ENCODE measurements around the gene ATF5. TPM values are rescaled to one million over a fixed set of nuclear protein-coding genes. Genes with fewer than 3 reads are reported as not detected.

Gene ATF5
- total and polyA plus RNA-seq, 2 experiments from 2014 or later, result 23.8 to 34.4 TPM

- Histone ChIP-seq H3K36me3 (replicated peaks; ENCODE audit: insufficient read depth, low read depth) (no peaks in the 10 kb centered on the region), H3K4me1 (ENCODE audit: insufficient read depth) (peaks cover 10% of the 10 kb centered on the region), H3K27ac (no peak overlapping the region), H3K9me2 (replicated peaks; ENCODE audit: insufficient read depth) (no peaks in the 10 kb centered on the region), H2AFZ (no peak overlapping the region), H3K4me2 (no peak overlapping the region), H3K79me2 (peaks cover 38% of the 10 kb centered on the region), H3K27me3 (no peaks in the 10 kb centered on the region), H4K20me1 (ENCODE audit: insufficient read depth, poor library complexity, severe bottlenecking) (no peaks in the 10 kb centered on the region), H3K9me3 (ENCODE audit: low read depth) (no peaks in the 10 kb centered on the region), H3K4me3 (no peak overlapping the region)
- no peak for DNase-seq (ENCODE audit: low spot score)
- no peak for TF ChIP-seq EZH2 (IDR thresholded peaks at IDR 0.05; ENCODE audit: borderline replicate concordance)
- TF ChIP-seq CTCF (IDR thresholded peaks at IDR 0.05; ENCODE audit: poor library complexity), result no peak
- 98% methylated on average over 6 of the region's 6 CpGs for WGBS (ENCODE audit: low lambda C conversion rate, missing lambda C conversion rate)
Measured at GRCh38 chr19:49915271-49915670, 13.7 kb upstream of the ATF5 start.

- Histone ChIP-seq H2AFZ (no peak overlapping the region), H3K4me3 (no peak overlapping the region), H3K4me1 (ENCODE audit: insufficient read depth) (peaks cover 10% of the 10 kb centered on the region), H3K36me3 (replicated peaks; ENCODE audit: insufficient read depth, low read depth) (no peaks in the 10 kb centered on the region), H3K9me2 (replicated peaks; ENCODE audit: insufficient read depth) (no peaks in the 10 kb centered on the region), H3K79me2 (peaks cover 56% of the 10 kb centered on the region), H3K4me2 (no peak overlapping the region), H3K9me3 (ENCODE audit: low read depth) (no peaks in the 10 kb centered on the region), H3K27me3 (no peaks in the 10 kb centered on the region), H4K20me1 (ENCODE audit: insufficient read depth, poor library complexity, severe bottlenecking) (peaks cover 2% of the 10 kb centered on the region), H3K27ac (no peak overlapping the region)
- 90% methylated on average over 21 of the region's 21 CpGs for WGBS (ENCODE audit: low lambda C conversion rate, missing lambda C conversion rate)
- TF ChIP-seq EZH2 (IDR thresholded peaks at IDR 0.05; ENCODE audit: borderline replicate concordance), result no peak
- TF ChIP-seq CTCF (IDR thresholded peaks at IDR 0.05; ENCODE audit: poor library complexity), result no peak
- no peak for TF ChIP-seq EZH2phosphoT487 (IDR thresholded peaks at IDR 0.05; ENCODE audit: low read depth, severe bottlenecking, unreplicated experiment)
- no peak for DNase-seq (ENCODE audit: low spot score)
Measured at GRCh38 chr19:49916839-49917733, 11.9 kb upstream of the ATF5 start.

- no peak overlapping the region for H3K27ac ChIP-seq
- no peaks in the 10 kb centered on the region for H3K9me2 ChIP-seq (replicated peaks; ENCODE audit: insufficient read depth)
- peaks cover 5% of the 10 kb centered on the region for H4K20me1 ChIP-seq (ENCODE audit: insufficient read depth, poor library complexity, severe bottlenecking)
- TF ChIP-seq EZH2phosphoT487 (IDR thresholded peaks at IDR 0.05; ENCODE audit: low read depth, severe bottlenecking, unreplicated experiment) (no peak), CTCF (IDR thresholded peaks at IDR 0.05; ENCODE audit: poor library complexity) (no peak), EZH2 (IDR thresholded peaks at IDR 0.05; ENCODE audit: borderline replicate concordance) (no peak)
- peaks cover 66% of the 10 kb centered on the region for H3K79me2 ChIP-seq
- H3K4me2 ChIP-seq, result no peak overlapping the region
- no peaks in the 10 kb centered on the region for H3K27me3 ChIP-seq
- H3K4me3 ChIP-seq, result no peak overlapping the region
- WGBS (ENCODE audit: low lambda C conversion rate, missing lambda C conversion rate), result 93% methylated on average over 8 of the region's 8 CpGs
- H2AFZ ChIP-seq, result no peak overlapping the region
- no peaks in the 10 kb centered on the region for H3K9me3 ChIP-seq (ENCODE audit: low read depth)
- DNase-seq (ENCODE audit: low spot score), result no peak
- no peaks in the 10 kb centered on the region for H3K36me3 ChIP-seq (replicated peaks; ENCODE audit: insufficient read depth, low read depth)
- peaks cover 5% of the 10 kb centered on the region for H3K4me1 ChIP-seq (ENCODE audit: insufficient read depth)
Measured at GRCh38 chr19:49918089-49918488, 10.9 kb upstream of the ATF5 start.
